Natural killer cell (primary cell): ENCODE results near the gene AP1S3. TPM values are rescaled to one million over a fixed set of nuclear protein-coding genes. Genes with fewer than 3 reads are reported as not detected.
A peak's percentile ranks its signal among the peaks of the same experiment; 100 is the strongest.

Experiments
- ATAC-seq, 3 donors: fragments of 150-1000 bp in 2 of 3; fragments of 200-7000 bp in 1 of 3; cut with Tn5 transposase; 1 replicate in 1 of 3; 2 replicates in 2 of 3; pipeline ENCODE4 v1.10.0; 2021; ENCODE audit warnings: mild to moderate bottlenecking in 2 of 3, moderate library complexity in 2 of 3
- DNase-seq, 2 donors: peaks; one replicate each; pipeline versions ENCODE4 v3.0.0 to v3.0.0-alpha.2; 2013 to 2021; ENCODE audit warnings: mixed read lengths in 1 of 2
- H3K27ac ChIP-seq: one replicate; pipeline ENCODE4 v1.5.1; 2013; ENCODE audit warnings: mild to moderate bottlenecking, low read length
- H3K27me3 ChIP-seq: one replicate; pipeline ENCODE4 v1.6.1; 2013; ENCODE audit warnings: low read length; ENCODE audit not compliant: control insufficient read depth, insufficient read depth
- H3K36me3 ChIP-seq: one replicate; pipeline ENCODE4 v1.6.1; 2013; ENCODE audit warnings: low read length; ENCODE audit not compliant: control insufficient read depth, insufficient read depth
- H3K4me1 ChIP-seq: one replicate; pipeline ENCODE4 v1.6.1; 2013; ENCODE audit warnings: low read length; ENCODE audit not compliant: control insufficient read depth, insufficient read depth
- H3K4me3 ChIP-seq: one replicate; pipeline ENCODE4 v1.5.1; 2013; ENCODE audit warnings: low read length
- H3K9me3 ChIP-seq: one replicate; pipeline ENCODE4 v1.6.1; 2013; ENCODE audit warnings: low read length; ENCODE audit not compliant: control insufficient read depth, insufficient read depth
- H3K27ac Mint-ChIP-seq, 2 donors: one replicate each; pipeline ENCODE4 v1.8.0; 2022; ENCODE audit warnings: mild to moderate bottlenecking in 2 of 2, mixed read lengths in 2 of 2, moderate library complexity in 1 of 2
- H3K27me3 Mint-ChIP-seq, 2 donors: one replicate each; pipeline ENCODE4 v1.8.0; 2022; ENCODE audit warnings: low read depth in 2 of 2, mixed read lengths in 2 of 2
- H3K36me3 Mint-ChIP-seq: one replicate; pipeline ENCODE4 v1.8.0; 2022; ENCODE audit warnings: mixed read lengths
- H3K4me1 Mint-ChIP-seq, 2 donors: one replicate each; pipeline ENCODE4 v1.8.0; 2022; ENCODE audit warnings: mixed read lengths in 2 of 2
- H3K4me3 Mint-ChIP-seq: one replicate; pipeline ENCODE4 v1.8.0; 2022; ENCODE audit warnings: mild to moderate bottlenecking, moderate library complexity, mixed read lengths
- H3K9me3 Mint-ChIP-seq, 2 donors: one replicate each; pipeline ENCODE4 v1.8.0; 2022; ENCODE audit warnings: mixed read lengths in 2 of 2
- CTCF ChIP-seq: fragments of 200-600 bp; IDR thresholded peaks from one replicate; pipeline ENCODE4 v1.8.0; 2022; ENCODE audit warnings: antibody characterized with exemption
- WGBS: methylation state at CpG from one replicate; pipeline ENCODE4 v1.1.7; 2013; ENCODE audit warnings: missing lambda C conversion rate; ENCODE audit not compliant: insufficient coverage; 5-methylcytosine and 5-hydroxymethylcytosine counted together
- intact Hi-C: fragments of 100-400 bp; cut with micrococcal nuclease; formaldehyde crosslinking; loops from one replicate; pipeline ENCODE4 v1.14.2; 2022
- total RNA-seq, 4 donors: library from RNA; stranded (reverse); fragments of 120-200 nt in 1 of 4; gene quantifications; one replicate each; pipeline versions ENCODE4 v1.2.3 to v1.2.4, GENCODE V29; 2013 to 2022

The AP1S3 gene
- total RNA-seq, 3 donors from 2014 or later (not counting 1 experiment from before 2014, with no cell fraction given) = 4.5 to 5.2 (median 5.0) TPM

- peak; percentile 33 for TF ChIP-seq CTCF
- Mint-ChIP-seq H3K27ac (no peak overlapping the region), H3K4me3 (no peak overlapping the region), H3K4me1 (no peaks in the 10 kb centered on the region), H3K27me3 (no peaks in the 10 kb centered on the region), H3K9me3 (no peaks in the 10 kb centered on the region), H3K36me3 (no peaks in the 10 kb centered on the region)
- H3K4me1 ChIP-seq = no peaks in the 10 kb centered on the region
- H3K9me3 ChIP-seq = no peaks in the 10 kb centered on the region
- peak in 1 of 2 donors; percentile 67 for DNase-seq
- 65% methylated on average over 6 of the region's 7 CpGs for WGBS
- no peak overlapping the region for H3K27ac ChIP-seq
- peaks cover 7% of the 10 kb centered on the region for H3K36me3 ChIP-seq
- peak; percentile 70 to 91 (median 87) for ATAC-seq
- intact Hi-C loops = no loop called here
- H3K4me3 ChIP-seq = no peak overlapping the region
- H3K27me3 ChIP-seq = no peaks in the 10 kb centered on the region
Observed at GRCh38 chr2:223779877-223780276, 57.5 kb downstream of the AP1S3 start.

GRCh38 chr2:223774193-223774592 is 63.2 kb downstream of the AP1S3 start:
- Histone ChIP-seq H3K36me3 (peaks cover 9% of the 10 kb centered on the region), H3K4me3 (no peak overlapping the region), H3K4me1 (no peaks in the 10 kb centered on the region), H3K27ac (no peak overlapping the region), H3K9me3 (no peaks in the 10 kb centered on the region), H3K27me3 (no peaks in the 10 kb centered on the region)
- DNase-seq (no peak), ATAC-seq (no peak)
- intact Hi-C loops = no loop called here
- Mint-ChIP-seq H3K4me3 (no peak overlapping the region), H3K4me1 (no peaks in the 10 kb centered on the region), H3K9me3 (no peaks in the 10 kb centered on the region), H3K27me3 (no peaks in the 10 kb centered on the region), H3K27ac (no peak overlapping the region), H3K36me3 (no peaks in the 10 kb centered on the region)
- WGBS = 87% methylated on average over 6 of the region's 8 CpGs
- TF ChIP-seq CTCF = no peak

GRCh38 chr2:223772363-223772762 is 65.0 kb downstream of the AP1S3 start:
- DNase-seq (no peak), ATAC-seq (no peak)
- H3K36me3 Mint-ChIP-seq = no peaks in the 10 kb centered on the region
- Histone ChIP-seq H3K4me3 (no peak overlapping the region), H3K27me3 (no peaks in the 10 kb centered on the region), H3K9me3 (no peaks in the 10 kb centered on the region), H3K27ac (no peak overlapping the region), H3K36me3 (peaks cover 9% of the 10 kb centered on the region), H3K4me1 (peaks cover 9% of the 10 kb centered on the region)
- TF ChIP-seq CTCF = no peak
- no peaks in the 10 kb centered on the region for H3K27me3 Mint-ChIP-seq
- H3K27ac Mint-ChIP-seq = no peak overlapping the region
- no peak overlapping the region for H3K4me3 Mint-ChIP-seq
- intact Hi-C loops = no loop called here
- H3K9me3 Mint-ChIP-seq = no peaks in the 10 kb centered on the region
- peaks cover 8 to 9% of the 10 kb centered on the region in 2 donors for H3K4me1 Mint-ChIP-seq
- WGBS = no CpG with 5 or more reads among the region's 3 CpGs

GRCh38 chr2:223771475-223771874 is 65.9 kb downstream of the AP1S3 start:
- H3K9me3 Mint-ChIP-seq = no peaks in the 10 kb centered on the region
- ATAC-seq = no peak
- no peaks in the 10 kb centered on the region for H3K27me3 Mint-ChIP-seq
- H3K4me1 ChIP-seq = peaks cover 9% of the 10 kb centered on the region
- peaks cover 8 to 9% of the 10 kb centered on the region in 2 donors for H3K4me1 Mint-ChIP-seq
- TF ChIP-seq CTCF = no peak
- no peaks in the 10 kb centered on the region for H3K9me3 ChIP-seq
- H3K36me3 ChIP-seq = peaks cover 6% of the 10 kb centered on the region
- no peaks in the 10 kb centered on the region for H3K27me3 ChIP-seq
- H3K27ac ChIP-seq = no peak overlapping the region
- 100% methylated on average over 2 of the region's 4 CpGs for WGBS
- no peaks in the 10 kb centered on the region for H3K36me3 Mint-ChIP-seq
- DNase-seq = no peak
- no peak overlapping the region for H3K4me3 Mint-ChIP-seq
- intact Hi-C loops = no loop called here
- no peak overlapping the region for H3K27ac Mint-ChIP-seq
- no peak overlapping the region for H3K4me3 ChIP-seq
